Daoy (cell line): Measurements from ENCODE around the gene P2RX1. TPM values are rescaled to one million over a fixed set of nuclear protein-coding genes. Genes with fewer than 3 reads are reported as not detected.

Experiments
- DNase-seq: peaks from one replicate; pipeline ENCODE4 v3.0.0-alpha.2; 2015; ENCODE audit warnings: low read depth
- total RNA-seq: library from RNA; depleted of rRNA; stranded (reverse); fragments of >200 nt; shearing (Covaris generic); gene quantifications from 2 replicates; pipeline ENCODE4 v1.2.3, GENCODE V29; 2014

The P2RX1 gene
- total RNA-seq, 1 experiment from 2014 or later: not detected

DNA sequence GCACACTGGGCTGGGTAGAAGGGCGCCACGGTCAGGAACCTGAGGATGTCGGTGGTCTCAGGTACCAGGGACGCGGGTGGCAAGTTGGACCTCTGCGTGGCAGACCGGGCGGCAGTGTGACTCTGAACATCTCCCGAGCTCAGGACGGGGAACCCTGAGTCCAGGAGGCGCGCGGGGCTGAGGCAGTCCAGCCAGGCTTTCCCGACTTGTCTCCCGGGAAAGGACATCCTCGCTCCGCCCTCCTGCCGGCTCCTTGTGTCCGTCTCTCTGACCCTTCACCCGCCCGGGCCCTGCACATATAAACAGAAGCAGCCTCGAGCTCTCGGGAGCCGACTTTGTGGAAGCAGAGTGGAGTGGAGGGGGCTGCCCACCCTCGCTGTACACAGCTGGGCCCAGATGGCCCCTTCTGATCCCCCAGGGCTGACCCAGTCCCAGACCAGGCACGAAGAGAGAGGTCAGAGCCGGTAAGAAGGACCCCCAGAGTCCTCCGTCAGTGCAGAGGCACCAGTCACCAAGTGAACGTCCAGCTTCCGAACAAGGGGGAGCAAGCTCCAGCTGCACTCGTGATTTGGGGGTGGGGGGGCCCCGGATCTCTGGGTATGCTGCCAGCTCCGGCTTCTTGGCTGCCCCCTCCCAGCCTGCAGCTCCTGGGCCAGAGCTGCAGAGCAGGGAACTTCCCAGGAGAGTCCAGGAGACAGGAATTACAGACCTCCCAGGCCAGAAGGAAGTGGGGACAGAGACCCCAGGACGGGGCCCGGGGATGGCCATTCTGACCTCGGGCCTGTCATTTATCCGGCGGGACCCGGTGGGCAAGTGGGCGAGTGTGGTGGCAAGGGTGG lies 8.5 kb upstream of the P2RX1 start:
- DNase-seq: no peak

DNA sequence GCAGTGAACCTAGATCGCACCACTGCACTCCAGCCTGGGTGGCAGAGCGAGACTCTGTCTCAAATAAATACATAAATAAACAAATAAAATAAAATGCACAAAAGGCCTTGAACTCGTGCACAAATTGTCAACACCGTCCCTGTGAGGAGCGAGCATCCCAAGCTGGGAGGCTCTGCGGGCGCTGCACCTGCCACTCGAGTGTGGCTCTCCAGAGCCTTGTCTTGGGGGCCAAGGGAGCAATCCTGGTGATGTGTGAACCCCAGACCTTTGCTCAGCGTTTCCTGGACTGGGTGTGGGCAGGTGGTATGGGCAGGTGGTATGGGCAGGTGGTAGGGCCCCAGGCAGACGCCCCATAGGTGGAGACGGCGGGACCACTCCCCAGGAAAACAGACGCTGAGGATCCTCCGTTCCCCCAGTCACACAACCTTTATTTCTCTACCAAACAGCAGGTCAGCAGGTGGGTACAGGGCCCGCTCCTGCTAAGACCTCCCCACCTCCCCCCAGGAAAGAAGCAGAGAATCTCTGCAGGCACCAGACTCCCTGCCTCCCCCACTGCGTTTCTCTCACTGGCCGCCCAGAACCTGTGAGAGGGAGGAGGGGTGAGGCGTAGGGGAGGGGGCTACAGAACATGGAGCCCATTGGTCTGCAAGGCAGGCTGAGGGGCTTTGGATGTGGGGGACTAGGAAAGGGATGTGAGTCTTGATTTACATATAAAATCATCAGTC lies 7.4 kb upstream of the P2RX1 start:
- DNase-seq: no peak

DNA sequence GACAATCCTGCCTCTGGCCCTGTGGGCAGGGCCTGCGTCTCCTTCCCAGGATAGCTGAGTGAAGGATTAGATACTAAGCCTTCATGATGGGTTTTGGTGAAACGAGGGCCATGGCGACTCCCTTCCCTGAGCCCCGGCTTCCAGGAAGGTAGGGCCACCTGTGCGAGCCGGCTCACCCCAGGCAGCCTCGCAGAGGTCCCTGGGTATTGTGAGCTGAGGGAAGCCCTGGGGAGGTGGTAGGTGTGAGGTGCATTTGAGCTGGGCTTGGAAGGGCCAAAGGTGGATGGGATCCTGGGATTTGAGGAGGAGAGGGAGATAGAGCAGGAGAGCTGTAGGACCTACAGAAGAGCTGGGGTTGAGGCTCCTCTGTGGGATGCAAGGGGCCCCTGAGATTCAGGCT lies 6.5 kb upstream of the P2RX1 start:
- no peak for DNase-seq

DNA sequence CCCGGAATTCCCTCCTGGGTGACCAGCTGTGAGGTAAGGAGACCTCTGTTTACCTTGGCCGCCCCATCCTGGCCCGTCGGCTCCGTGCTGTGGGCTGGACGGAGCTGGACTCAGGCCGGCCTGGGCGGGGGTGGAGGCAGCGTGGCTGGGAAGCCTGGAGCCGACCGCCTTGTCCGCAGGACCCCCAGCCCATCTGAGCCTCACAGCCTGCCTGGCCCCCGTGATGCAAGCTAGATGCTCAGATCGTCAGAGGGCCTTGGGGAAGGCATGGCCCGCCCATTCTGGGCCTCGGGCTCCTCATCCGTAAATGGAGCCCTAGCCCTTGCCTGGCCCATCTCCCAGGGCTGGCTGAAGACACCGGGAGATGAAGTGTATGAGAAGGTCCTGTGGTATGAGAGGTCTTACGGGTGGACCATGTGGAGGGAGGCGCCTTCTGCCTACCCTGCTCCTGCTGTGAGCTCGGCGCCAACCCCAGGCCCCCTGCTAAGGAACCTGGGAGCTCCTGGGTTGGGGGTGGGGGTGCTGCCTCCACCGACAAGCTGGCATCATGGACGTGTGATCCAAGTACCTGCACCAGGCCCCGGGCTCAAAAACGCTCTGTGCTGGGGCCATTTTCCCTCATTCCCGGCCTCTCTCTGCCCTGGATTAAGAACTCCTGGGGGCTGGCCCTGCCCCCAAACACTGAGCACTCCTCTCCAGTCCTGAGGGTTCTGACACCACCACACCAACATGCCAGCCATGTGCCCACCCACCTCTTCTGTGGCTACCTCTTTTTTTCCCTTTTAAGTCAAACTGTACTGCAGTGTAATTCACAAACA lies 5.4 kb upstream of the P2RX1 start:
- no peak for DNase-seq

DNA sequence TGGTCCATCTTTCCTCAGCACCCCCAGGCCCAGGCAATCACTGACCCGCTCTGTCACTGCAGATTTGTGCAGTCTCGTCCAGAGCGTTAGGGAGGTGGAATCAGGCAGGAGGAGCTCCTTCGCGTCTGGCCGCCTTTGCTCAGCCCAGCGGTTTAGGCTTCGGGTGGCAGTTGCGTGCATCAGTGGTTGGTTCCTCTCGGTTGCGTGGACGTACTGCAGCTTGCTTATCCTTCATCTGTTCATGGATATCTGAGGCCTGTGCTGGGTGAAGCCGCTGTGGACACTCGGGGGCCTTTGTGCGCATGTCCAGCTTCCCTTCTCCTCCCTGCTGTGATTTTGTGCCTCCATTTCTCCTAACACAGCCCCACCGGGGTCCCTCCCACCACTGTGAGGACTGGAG lies 4.7 kb upstream of the P2RX1 start:
- no peak for DNase-seq

DNA sequence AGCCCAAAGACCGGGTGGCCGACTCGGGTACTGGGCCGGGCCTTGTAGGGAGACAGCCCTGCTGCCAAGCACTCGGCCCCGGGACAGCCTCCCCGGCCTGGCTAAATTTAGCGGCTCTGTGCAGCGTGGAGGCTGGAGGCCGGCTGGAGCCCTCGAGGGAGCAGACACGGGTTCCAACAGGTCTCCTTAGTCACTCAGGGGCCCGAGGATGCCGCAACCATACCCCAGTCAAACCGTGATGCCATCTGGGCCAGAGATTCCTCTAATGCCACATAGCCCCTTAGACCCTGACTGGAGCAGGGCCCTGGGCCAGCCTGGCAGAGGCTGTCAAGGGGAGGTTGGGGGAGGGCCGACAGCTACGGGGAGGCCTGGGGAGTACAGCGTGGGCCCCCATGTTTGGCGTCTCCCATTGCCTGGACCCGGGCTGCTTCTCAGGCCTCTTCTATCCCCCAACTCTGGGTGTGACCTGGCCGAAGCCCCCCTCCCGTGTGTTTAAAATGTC lies 2.9 kb upstream of the P2RX1 start:
- no peak for DNase-seq

DNA sequence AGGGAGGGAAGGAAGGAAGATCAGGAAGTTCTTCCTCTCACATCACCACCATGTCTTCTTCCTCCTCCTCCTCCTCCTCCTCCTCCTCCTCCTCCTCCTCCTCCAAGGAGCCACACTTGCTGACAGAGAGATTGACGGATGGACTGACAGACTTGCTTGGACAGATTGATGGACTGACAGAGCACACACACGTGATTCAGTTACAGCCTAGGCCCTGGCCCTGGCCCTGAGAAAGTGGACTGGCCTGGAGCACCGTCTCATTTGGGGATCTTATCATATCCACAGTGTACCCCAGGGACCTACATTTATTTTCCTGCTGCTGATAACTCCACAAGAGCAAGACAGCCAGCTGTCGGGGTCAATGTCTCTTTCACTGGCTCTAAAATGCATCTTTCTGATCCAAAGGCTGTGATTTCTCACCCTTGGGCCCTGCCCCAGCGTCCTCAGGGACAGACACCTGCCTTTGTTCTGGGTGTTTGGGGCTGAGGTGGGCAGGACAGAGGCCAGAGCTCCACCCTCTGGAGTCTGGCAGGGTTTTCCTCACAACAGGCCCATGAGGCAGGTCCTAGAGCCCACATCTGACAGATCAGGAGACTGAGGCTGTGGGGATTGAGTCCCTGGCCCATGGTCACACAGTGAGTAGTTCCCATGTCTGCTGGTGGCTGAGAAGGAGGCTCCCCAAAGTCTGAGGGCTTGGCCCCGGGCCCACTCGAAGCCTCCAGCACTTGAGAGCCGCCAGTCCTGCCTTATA lies 2.3 kb upstream of the P2RX1 start:
- DNase-seq: no peak

DNA sequence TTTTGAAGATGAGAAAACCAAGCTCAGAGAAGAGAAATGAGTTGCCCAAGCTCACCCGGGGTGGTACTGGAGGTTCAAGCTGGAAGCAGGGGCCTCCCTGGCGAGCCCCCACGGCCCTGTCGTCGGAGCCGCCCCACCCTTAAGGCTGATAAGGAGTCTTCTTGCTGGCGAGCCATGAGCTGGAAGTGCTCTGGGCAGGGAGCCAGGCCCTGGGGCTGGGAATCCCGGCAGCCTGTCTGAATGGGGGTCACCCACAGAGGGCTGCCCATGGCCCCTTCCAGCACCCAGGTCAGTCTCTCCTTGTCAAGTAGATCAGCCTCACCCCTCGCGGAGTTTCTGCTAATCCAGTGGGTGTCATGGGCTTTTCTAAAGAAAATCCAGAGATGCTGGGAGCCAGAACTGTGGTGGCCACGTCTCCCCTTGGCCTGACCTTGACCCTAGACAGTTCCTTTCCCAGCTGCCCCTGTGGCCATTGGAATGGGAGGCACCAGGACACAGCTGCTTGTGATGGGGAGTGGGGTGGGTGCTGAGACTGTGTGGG lies 1.2 kb upstream of the P2RX1 start:
- DNase-seq: peak; percentile 59

DNA sequence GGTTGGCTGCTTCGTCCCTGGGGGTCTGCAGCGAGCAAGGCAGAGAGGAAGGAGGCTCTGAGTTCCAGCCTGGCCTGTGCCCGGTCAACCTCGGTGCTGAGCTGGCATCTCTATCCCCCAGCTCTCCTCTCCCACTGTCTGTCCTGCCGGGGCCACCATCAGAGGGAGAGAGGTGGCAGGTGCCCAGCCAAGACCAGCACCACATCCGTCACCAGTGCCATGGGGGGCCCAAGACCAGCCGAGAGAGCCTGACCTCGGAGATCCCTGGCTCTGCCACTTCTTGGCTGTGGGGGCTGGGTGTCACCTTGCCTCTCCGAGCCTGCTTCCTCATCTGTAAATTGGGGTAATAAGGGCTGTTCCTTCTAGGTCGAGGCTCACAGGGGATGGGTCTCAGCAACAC lies 560 bp upstream of the P2RX1 start:
- no peak for DNase-seq

DNA sequence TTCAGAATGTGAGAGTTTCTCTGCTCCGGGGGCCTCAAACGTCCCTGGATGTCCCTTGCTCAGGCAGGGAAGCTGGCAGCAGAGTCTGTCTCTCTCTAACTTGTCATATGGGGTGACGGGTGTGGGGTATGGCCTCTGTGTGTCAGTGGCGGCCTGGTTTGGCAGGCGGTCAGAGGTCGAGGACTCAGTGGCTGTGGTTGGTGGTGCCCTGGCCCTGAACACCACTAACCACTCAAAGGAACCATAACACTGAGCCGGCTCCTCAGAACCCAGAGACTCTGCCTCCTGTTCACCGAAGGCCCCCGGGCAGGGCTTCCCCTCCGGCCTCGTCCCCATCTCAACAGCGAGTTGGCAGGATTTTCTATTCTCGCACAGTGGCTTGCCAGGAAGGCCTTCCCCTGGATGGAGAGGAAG lies 677 bp downstream of the P2RX1 start:
- DNase-seq: no peak

DNA sequence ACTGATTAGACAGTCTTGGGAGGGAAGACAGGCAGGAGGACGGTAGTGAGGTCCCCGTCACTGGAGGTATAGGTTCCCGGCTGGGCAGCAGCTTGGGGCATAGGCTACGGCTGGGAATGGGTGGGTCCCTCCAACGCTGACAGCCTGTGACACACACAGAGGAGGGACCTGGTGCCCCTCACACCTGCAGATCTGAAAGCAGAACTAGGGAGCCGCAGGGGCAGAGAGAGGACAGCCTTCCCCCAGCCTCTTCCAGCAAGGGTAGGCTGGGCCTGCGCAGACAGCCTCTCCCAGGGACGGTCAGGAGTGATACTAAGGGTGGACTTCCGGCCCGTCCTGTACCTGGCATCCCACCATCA lies 2.0 kb downstream of the P2RX1 start:
- no peak for DNase-seq

DNA sequence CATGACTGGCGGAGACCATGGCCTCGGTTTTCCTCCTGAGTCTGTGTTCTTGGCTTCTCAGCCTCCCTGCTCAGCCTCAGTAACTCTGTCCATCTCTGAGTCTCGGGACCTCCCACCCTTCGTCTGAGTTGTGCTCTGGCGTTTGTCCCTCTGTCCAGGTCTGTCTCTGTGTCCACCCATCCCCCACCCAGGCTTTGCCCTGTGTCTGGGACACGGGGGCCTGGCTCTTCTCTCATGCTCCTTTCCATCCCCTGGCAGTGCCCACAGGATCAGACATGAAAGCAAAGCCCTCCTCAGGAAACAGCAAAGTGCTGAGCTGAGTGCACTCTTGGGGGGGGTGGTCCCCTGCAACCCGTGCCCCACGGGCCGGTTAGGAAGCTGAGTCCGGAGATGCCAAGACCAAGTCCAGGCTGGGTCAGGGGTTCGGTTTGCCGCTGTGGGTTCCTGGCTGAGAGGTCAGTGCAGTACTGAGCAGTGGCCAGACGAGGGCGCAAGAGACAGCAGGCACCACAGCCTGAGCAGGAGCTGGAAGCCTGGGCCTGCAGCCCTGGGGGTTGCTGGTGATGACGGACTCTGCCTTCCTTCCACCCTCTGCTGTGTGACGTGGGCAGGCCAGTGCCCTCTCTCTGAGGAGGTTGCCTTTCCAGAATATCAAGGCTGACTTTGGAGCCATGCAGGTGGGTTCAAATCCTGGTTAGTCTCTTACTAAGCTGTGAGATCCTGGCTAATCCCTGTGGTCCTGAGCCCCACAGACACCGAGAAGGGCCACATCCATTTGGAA lies 2.5 kb downstream of the P2RX1 start:
- DNase-seq: peak; percentile 84

DNA sequence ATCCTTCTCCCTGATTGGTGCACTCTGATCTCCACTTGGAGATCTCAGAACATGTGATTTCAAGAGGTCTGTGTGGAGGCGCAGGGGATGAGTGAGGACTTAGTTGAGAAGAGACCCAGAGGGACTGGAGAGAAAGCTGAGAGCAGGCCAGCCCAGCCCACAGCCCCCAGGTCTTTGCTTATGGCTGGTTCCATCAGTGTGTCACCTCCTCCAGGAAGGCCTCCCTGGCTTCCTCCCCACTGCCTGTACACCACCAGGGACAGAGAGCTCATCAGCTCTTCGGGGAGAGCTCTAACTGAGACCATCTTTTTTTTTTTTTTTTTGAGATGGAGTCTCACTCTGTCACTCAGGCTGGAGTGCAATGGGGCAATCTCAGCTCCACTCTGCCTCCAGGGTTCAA lies 3.4 kb downstream of the P2RX1 start:
- no peak for DNase-seq

DNA sequence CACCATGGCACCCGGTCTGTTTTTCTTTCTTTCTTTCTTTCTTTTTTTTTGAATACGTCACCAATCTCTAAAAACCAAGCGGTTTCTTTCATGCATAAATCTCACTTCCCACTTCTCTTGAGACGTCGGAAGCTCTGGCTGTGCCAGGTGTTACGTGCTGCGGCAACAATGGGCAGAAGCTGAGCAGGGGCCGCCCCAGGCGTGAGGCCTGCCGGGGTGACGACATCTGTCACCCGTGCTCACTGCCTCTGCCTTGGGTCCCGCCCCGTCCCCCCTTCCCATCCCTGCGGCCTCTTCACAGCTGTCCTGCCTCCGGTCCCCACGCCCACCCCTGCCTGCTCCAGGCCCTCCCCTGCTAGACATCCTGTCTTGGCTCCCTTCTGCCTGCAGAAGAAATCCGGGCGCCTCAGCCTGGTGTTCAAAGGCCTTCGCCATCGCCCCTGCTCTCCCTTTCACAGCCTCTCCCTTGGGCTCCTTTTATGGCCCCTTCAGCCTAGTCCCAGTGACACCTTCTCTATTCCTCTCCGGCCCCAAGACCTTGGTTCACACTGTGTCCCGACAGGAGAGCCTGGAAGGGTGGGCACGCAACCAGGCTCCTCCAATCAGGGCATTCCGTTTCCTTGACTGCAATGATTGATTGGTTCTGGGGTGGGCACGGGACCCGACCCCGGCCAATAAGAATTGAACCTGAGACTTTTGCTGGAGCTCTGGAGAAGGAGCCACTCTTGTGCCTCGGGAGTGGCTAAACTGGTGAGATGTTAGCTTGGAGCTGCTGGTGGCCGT lies 4.8 kb downstream of the P2RX1 start:
- no peak for DNase-seq

DNA sequence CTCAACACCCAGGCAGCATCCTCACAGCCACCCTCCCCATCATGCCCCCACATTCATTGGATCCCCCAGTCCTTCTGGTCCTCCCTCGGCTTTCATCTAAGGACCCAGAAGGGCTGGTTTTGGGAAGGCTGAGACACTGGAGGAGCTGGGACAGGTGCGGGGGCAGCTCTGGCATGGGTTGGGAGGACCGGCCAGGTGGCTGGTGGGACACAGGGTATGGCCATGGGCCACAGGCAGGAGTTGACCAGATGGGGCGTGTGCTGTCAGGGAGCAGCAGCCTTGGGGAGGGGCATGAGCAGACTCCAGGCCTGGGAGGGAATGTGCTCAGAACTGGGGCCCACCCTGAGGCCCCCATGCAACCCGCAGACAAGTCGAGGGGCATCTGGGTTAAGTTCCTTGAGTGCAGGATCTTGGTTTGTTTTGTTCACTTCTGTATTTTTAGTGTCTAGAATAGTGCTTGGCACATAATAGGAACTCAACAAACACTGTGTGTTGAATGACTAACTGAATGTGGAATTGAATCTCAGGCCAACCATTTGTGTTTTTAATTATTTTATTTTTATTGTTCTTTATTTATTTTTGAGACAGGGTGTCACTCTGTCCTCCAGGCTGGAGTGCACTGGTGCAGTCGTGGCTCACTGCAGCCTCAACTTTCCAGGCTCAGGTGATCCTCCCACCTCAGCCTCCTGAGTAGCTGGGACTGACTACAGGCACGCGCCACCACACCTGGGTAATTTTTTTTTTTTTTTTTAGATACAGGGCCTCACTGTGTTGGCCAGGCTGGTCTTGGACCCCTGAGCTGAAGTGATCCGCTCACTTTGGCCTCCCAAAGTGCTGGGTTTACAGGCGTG lies 5.6 kb downstream of the P2RX1 start:
- no peak for DNase-seq

DNA sequence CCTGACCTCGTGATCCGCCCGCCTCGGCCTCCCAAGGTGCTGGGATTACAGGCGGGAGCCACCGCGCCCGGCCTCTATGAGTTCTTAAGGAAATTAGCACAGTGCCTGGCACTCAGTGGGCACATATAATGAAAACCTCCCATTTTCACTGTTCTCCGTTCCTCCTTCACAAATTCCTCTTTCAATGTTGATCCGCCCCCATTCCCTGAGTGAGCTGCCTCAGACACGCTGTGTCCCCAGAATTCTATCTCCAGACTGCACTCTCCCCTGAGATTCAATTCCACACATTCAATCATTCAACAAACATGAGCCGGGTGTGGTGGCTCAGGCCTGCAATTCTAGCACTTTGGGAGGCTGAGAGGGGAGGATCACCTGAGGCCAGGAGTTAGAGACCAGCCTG lies 7.0 kb downstream of the P2RX1 start:
- no peak for DNase-seq

DNA sequence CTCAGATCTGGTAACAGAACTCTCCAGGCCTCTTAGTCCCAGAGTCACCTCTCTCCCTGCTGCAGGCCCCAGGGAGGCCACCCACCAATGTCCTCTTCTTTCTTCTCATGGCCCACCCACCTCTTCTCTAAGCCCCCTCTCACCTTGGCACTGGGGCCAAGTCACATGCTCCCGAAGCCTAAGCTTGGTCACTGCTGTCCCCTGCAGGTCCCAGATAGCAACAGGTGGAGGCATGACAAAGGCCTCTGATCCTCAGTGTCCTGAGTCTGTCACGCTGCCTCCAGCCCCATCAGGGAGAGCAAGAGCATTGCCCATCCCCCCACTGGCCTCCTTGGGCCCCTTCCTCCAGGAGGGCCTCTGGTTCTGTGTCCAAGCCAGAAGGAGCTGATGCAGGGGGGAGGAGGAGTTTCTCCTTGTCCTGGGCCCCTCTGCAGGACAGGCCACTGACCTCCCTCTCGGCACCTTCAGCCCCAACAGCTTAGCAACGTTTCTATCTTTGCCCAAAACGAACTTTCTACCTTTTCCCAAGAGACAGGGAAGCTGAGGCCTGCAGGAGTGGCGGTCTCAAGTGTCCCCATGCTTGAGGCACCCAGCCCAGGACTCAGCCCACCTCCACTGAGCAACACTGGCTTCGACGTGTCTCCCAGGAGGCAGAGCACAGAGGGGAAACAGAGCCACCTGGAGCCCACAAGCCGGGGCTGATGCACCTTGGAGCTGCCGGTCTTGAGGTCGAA lies 8.6 kb downstream of the P2RX1 start:
- no peak for DNase-seq

DNA sequence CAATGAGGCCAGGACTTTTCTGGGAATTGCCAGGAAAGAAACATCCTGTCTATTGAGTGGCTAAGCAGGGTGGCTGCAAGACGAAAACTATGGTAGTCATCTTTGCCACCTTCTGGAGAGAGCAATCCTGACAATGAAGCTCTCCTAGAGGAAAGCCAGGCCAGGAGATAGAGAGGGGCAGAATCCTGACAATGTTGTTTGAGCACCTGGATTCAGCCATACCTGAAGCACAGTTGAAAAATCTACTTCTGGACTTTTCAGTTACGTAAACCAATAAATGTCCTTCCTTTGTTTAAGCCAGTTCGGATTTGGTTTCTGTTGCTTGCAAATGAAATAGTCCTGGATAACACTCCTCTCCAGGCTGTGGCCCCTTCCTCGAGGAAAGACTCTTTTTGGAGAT lies 9.4 kb downstream of the P2RX1 start:
- no peak for DNase-seq
